SK-N-SH treated with all-trans-retinoic acid at 6 μM for 48 hours (cell line): Measurements from ENCODE around the gene TMEM51.

Source experiments
- ATAC-seq: fragments of 200-7000 bp; cut with Tn5 transposase; 3 replicates; pipeline ENCODE4 v1.9.1; 2020; ENCODE audit warnings: mild to moderate bottlenecking, moderate library complexity
- ARNTL ChIP-seq: fragments of 450-650 bp; formaldehyde crosslinking; IDR thresholded peaks from 2 replicates; pipeline ENCODE4 v1.5.0; 2020; ENCODE audit warnings: low read depth, mild to moderate bottlenecking, moderate library complexity, borderline replicate concordance
- CSDC2 ChIP-seq: fragments of 250-450 bp; sonication (Bioruptor Pico); IDR thresholded peaks from 2 replicates; pipeline ENCODE4 v1.5.0; 2020; ENCODE audit warnings: mild to moderate bottlenecking, moderate library complexity
- ESRRG ChIP-seq: fragments of 250-450 bp; sonication (Bioruptor Pico); IDR thresholded peaks from 2 replicates; pipeline ENCODE4 v1.6.1; 2021; ENCODE audit warnings: mild to moderate bottlenecking
- GLIS3 ChIP-seq: fragments of 250-450 bp; sonication (Bioruptor Pico); IDR thresholded peaks from 2 replicates; pipeline ENCODE4 v1.5.0; 2020; ENCODE audit warnings: mild to moderate bottlenecking, moderate library complexity
- ISL1 ChIP-seq: fragments of 250-450 bp; sonication (Bioruptor Pico); IDR thresholded peaks from 2 replicates; pipeline ENCODE4 v2.1.2; 2022; ENCODE audit warnings: mild to moderate bottlenecking, moderate library complexity
- OSR1 ChIP-seq: fragments of 250-450 bp; sonication (Bioruptor Pico); IDR thresholded peaks from 2 replicates; pipeline ENCODE4 v1.8.0; 2022; ENCODE audit warnings: moderate library complexity, mild to moderate bottlenecking, inconsistent platforms
- PPARA ChIP-seq: fragments of 250-450 bp; sonication (Bioruptor Pico); IDR thresholded peaks from 2 replicates; pipeline ENCODE4 v1.5.0; 2020; ENCODE audit warnings: mild to moderate bottlenecking, borderline replicate concordance
- ZFP3 ChIP-seq: fragments of 250-450 bp; sonication (Bioruptor Pico); IDR thresholded peaks from 2 replicates; pipeline ENCODE4 v1.5.0; 2020; ENCODE audit warnings: mild to moderate bottlenecking, moderate library complexity
- ZNF565 ChIP-seq: fragments of 450-650 bp; formaldehyde crosslinking; conservative IDR thresholded peaks from 2 replicates; pipeline ENCODE4 v1.5.0; 2020; ENCODE audit warnings: low read depth, mild to moderate bottlenecking, moderate library complexity
- ZNF70 ChIP-seq: fragments of 450-650 bp; formaldehyde crosslinking; IDR thresholded peaks from 2 replicates; pipeline ENCODE4 v1.5.0; 2020; ENCODE audit warnings: mild to moderate bottlenecking, moderate library complexity
- ZNF8 ChIP-seq: fragments of 450-650 bp; formaldehyde crosslinking; IDR thresholded peaks from 2 replicates; pipeline ENCODE4 v1.5.0; 2020; ENCODE audit warnings: mild to moderate bottlenecking, moderate library complexity
- TF ChIP-seq, protein P1 (sequence below): fragments of 250-450 bp; sonication (Bioruptor Pico); IDR thresholded peaks from 2 replicates; pipeline ENCODE4 v1.5.0; 2020; ENCODE audit warnings: mild to moderate bottlenecking, moderate library complexity
- TF ChIP-seq, protein P2 (sequence below): fragments of 250-450 bp; sonication (Bioruptor Pico); IDR thresholded peaks from 2 replicates; pipeline ENCODE4 v1.8.0; 2021; ENCODE audit warnings: low read depth, mild to moderate bottlenecking, moderate library complexity, borderline replicate concordance
- TF ChIP-seq, protein P3 (sequence below): fragments of 250-450 bp; sonication (Bioruptor Pico); IDR thresholded peaks from 2 replicates; pipeline ENCODE4 v1.5.1; 2021; ENCODE audit warnings: mild to moderate bottlenecking, moderate library complexity
- TF ChIP-seq, protein P4 (sequence below): fragments of 250-450 bp; sonication (Bioruptor Pico); IDR thresholded peaks from 2 replicates; pipeline ENCODE4 v1.8.0; 2020; ENCODE audit warnings: mild to moderate bottlenecking, moderate library complexity, borderline replicate concordance

The TMEM51 gene

DNA sequence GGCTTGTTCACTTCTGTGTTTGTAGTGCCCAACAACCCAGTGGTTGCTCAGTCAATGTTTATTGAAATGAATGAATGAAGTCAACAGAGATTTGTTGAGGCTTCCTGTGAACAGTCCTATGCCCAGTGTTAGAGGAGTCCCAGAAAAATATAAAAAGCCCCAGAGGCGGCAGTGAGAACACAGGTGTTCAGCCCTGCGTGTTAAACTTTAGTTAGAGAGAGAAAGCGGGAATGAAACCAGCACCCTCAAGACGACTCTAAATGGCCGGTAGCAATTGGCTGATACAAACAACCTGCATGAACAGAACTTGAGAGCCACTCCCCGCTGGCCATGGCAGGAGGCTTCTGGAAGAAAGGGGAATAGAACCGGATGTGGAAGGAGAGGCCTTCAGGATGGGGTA, 22.6 kb downstream of the TMEM51 start:
- TF ChIP-seq, protein P1, sequence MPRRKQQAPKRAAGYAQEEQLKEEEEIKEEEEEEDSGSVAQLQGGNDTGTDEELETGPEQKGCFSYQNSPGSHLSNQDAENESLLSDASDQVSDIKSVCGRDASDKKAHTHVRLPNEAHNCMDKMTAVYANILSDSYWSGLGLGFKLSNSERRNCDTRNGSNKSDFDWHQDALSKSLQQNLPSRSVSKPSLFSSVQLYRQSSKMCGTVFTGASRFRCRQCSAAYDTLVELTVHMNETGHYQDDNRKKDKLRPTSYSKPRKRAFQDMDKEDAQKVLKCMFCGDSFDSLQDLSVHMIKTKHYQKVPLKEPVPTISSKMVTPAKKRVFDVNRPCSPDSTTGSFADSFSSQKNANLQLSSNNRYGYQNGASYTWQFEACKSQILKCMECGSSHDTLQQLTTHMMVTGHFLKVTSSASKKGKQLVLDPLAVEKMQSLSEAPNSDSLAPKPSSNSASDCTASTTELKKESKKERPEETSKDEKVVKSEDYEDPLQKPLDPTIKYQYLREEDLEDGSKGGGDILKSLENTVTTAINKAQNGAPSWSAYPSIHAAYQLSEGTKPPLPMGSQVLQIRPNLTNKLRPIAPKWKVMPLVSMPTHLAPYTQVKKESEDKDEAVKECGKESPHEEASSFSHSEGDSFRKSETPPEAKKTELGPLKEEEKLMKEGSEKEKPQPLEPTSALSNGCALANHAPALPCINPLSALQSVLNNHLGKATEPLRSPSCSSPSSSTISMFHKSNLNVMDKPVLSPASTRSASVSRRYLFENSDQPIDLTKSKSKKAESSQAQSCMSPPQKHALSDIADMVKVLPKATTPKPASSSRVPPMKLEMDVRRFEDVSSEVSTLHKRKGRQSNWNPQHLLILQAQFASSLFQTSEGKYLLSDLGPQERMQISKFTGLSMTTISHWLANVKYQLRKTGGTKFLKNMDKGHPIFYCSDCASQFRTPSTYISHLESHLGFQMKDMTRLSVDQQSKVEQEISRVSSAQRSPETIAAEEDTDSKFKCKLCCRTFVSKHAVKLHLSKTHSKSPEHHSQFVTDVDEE (CRISPR knock-in tag) = no peak
- TF ChIP-seq, protein P2, sequence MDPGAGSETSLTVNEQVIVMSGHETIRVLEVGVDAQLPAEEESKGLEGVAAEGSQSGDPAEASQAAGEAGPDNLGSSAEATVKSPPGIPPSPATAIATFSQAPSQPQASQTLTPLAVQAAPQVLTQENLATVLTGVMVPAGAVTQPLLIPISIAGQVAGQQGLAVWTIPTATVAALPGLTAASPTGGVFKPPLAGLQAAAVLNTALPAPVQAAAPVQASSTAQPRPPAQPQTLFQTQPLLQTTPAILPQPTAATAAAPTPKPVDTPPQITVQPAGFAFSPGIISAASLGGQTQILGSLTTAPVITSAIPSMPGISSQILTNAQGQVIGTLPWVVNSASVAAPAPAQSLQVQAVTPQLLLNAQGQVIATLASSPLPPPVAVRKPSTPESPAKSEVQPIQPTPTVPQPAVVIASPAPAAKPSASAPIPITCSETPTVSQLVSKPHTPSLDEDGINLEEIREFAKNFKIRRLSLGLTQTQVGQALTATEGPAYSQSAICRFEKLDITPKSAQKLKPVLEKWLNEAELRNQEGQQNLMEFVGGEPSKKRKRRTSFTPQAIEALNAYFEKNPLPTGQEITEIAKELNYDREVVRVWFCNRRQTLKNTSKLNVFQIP (CRISPR knock-in tag) = no peak
- no peak for ATAC-seq

DNA sequence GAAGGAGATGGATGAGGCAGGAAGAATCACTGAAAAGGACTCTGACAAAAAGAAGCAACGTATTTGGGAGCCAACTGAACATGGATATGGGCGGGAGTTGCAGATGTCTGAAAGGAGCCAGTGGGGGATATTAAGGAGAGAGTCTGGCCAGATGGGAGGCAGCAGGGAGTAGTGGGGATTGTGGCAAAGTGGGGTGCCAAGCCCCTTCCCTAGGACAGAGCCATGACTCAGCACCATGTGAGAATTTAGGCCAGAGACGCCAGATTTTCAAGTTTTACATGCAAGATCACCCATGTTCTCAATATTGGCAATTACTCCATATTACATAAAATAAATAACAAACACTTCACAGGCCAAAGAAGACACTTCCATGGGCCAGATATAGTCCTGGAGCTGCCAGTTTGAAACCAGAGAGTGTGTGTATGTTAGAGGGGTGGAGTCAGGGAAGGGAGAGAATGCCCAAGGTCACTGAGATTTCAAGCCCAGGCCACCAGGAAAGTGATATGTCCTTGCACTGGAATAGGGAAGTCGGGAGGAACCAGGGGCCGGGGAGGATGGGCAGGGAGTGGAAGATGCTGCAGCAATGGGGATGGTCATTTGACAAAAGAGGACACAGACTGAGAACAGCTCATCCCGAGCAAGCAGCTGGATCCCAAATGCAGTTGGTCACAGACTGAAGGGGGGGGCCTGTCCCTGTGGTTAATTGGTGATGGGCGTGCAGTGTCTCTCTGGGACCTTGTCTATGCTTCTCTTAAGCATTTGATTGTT, 23.5 kb downstream of the TMEM51 start:
- ATAC-seq = no peak
- no peak for TF ChIP-seq OSR1 (CRISPR knock-in tag)
- no peak for TF ChIP-seq ZNF70 (CRISPR knock-in tag)
- TF ChIP-seq, all 23 proteins: peak for 0

DNA sequence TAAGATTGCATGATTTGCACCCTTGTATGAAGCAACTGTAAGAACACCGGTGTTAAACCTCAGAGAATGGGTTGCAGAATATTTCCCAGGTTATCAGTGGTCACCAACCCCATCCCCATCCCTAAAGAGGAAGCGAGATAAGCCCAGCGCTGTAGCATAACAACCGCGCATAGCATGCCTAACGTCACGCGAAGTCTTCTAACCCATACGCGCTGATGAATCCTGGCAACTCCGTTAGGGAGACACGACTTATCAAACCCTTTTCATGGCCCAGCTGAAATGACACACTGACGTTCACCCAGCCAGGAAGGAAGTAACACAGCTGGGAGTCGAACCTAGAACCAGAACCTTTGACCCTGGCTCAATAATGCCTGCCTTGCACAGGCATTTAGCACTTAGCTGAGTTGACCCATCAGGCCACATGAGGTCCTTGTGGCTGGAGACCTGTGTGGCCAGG, 24.2 kb downstream of the TMEM51 start:
- no peak for TF ChIP-seq ZNF8 (CRISPR knock-in tag)
- no peak for TF ChIP-seq PPARA (CRISPR knock-in tag)
- TF ChIP-seq GLIS3 = no peak
- TF ChIP-seq OSR1 (CRISPR knock-in tag) = no peak
- TF ChIP-seq ISL1 = no peak
- TF ChIP-seq CSDC2 (CRISPR knock-in tag) = no peak
- no peak for ATAC-seq

DNA sequence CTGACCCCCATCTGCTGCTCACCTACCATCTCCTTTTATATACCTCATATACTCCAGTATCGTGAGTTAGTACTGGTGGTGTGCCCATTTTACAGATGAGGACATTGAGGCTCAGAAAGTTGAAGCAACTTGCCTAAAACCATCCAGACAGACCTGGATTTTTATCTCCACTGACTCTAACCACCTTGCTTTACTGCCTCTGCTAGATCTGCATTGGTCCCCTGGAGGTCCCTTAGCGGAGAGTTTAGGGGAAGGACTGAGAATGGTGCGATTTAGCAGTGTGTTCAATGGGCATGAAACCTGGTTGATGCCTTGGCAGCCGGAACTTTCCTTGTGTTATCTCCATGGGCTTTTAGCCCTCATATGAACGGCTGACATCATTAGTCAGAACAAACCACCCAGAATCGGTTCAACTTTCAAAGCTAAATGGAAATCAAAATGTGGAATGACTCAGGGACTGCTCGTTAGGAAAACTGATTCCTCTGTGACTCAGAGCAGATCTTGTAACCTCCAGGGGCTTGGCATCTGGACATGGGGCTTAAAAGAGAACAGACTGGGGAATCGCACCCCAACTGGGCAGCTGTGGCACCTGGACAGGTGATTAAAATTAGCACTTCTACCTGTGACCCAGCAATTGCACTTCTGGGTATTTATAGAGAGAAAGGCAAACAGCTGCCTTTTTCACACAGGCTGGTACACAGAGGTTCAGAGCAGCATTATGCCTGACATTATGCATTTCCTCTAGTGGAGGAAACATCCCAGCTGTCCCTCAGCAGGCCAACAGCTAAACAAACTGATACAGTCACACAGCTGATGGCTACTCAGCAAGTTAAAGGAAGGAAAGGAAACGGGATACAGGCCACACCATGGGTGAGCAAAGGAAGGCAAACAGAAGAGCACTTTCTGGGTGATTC, 25.3 kb downstream of the TMEM51 start:
- peak; percentile 61 for TF ChIP-seq ISL1
- TF ChIP-seq ZFP3 (CRISPR knock-in tag) = peak; percentile 24; the same call in 1 of the 2 replicates
- no peak for TF ChIP-seq ZNF565 (CRISPR knock-in tag)
- ATAC-seq = peak; percentile 91

DNA sequence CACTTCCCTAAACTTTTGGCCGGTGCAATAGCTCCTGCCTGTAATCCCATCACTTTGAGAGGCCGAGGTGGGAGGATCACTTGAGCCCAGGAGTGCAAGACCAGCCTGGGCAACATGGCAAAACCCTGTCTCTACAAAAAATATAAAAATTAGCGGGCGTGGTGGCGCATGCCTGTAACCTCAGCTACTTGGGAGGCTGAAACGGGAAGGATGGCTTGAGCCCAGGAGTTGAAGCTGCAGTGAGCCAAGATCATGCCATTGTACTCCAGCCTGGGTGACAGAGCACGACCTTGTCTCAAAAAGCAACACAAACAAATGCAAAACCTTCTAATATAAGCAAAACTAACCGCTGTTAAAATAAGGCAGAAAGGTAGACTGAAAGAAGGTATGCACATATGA, 25.9 kb downstream of the TMEM51 start:
- no peak for TF ChIP-seq ZNF565 (CRISPR knock-in tag)
- TF ChIP-seq, protein P3, sequence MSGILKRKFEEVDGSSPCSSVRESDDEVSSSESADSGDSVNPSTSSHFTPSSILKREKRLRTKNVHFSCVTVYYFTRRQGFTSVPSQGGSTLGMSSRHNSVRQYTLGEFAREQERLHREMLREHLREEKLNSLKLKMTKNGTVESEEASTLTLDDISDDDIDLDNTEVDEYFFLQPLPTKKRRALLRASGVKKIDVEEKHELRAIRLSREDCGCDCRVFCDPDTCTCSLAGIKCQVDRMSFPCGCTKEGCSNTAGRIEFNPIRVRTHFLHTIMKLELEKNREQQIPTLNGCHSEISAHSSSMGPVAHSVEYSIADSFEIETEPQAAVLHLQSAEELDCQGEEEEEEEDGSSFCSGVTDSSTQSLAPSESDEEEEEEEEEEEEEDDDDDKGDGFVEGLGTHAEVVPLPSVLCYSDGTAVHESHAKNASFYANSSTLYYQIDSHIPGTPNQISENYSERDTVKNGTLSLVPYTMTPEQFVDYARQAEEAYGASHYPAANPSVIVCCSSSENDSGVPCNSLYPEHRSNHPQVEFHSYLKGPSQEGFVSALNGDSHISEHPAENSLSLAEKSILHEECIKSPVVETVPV (CRISPR knock-in tag) = no peak
- TF ChIP-seq, protein P2 (CRISPR knock-in tag) = no peak
- no peak for TF ChIP-seq ESRRG (CRISPR knock-in tag)
- TF ChIP-seq GLIS3 = no peak
- no peak for ATAC-seq

DNA sequence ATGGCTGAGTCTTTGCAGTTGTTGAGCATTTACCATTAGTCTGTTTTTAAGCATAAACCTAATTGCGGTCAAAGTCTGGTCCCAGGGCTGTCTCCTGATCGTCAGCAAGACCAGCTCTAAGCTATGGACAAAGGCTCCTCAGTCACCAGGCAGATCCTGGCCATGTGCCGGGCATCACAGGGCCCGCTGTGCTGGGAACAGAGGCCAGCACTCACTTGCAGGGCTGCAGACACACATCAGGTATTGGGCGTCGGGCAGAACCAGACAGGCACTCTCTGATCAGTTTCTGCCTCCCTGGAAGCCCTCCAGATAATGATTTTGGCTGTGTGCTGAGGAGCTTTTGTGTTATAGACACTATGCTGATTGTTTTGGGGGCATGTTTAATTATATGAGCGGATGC, 26.6 kb downstream of the TMEM51 start:
- no peak; the same call in 2 of the 3 replicates for ATAC-seq
- TF ChIP-seq ARNTL (CRISPR knock-in tag) (no peak), ZNF565 (CRISPR knock-in tag) (no peak), ZFP3 (CRISPR knock-in tag) (no peak), ZNF70 (CRISPR knock-in tag) (no peak)
- TF ChIP-seq, protein P1 (CRISPR knock-in tag) = no peak
- TF ChIP-seq, protein P4, sequence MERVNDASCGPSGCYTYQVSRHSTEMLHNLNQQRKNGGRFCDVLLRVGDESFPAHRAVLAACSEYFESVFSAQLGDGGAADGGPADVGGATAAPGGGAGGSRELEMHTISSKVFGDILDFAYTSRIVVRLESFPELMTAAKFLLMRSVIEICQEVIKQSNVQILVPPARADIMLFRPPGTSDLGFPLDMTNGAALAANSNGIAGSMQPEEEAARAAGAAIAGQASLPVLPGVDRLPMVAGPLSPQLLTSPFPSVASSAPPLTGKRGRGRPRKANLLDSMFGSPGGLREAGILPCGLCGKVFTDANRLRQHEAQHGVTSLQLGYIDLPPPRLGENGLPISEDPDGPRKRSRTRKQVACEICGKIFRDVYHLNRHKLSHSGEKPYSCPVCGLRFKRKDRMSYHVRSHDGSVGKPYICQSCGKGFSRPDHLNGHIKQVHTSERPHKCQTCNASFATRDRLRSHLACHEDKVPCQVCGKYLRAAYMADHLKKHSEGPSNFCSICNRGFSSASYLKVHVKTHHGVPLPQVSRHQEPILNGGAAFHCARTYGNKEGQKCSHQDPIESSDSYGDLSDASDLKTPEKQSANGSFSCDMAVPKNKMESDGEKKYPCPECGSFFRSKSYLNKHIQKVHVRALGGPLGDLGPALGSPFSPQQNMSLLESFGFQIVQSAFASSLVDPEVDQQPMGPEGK (CRISPR knock-in tag) = no peak
